HG02623 (cell line): ENCODE results near the gene RPS15.
A peak's percentile ranks its signal among the peaks of the same experiment; 100 is the strongest.

ENCODE experiments used
- ATAC-seq: cut with Tn5 transposase; IDR thresholded peaks from one replicate; pipeline ENCODE4 v1.9.1; 2021; ENCODE audit warnings: moderate library complexity; ENCODE audit not compliant: unreplicated experiment

RPS15 gene

GRCh38 chr19:1401889-1402217 is 36.3 kb upstream of the RPS15 start:
- ATAC-seq = no peak

- no peak for ATAC-seq
These were observed 35.7 kb upstream of the RPS15 start for GRCh38 chr19:1402411-1403070.

- peak; percentile 79 for ATAC-seq
These were observed 31.2 kb upstream of the RPS15 start for GRCh38 chr19:1406774-1407527.

- ATAC-seq = peak; percentile 19
These were observed 30.5 kb upstream of the RPS15 start, which contains the start of gene DAZAP1 for GRCh38 chr19:1407528-1408299. TSS of gene DAZAP1 (plus strand) at chr19:1407586. CDS start at chr19:1407774, 188 bp downstream.

GRCh38 chr19:1408300-1409203 is 29.6 kb upstream of the RPS15 start:
- ATAC-seq = no peak

- ATAC-seq = no peak
These were observed 28.8 kb upstream of the RPS15 start for GRCh38 chr19:1409204-1410005.

- ATAC-seq = no peak
These were observed 27.9 kb upstream of the RPS15 start for GRCh38 chr19:1410136-1410786.

- no peak for ATAC-seq
These were observed 27.4 kb upstream of the RPS15 start for GRCh38 chr19:1410789-1411188.

- no peak for ATAC-seq
These were observed 26.7 kb upstream of the RPS15 start for GRCh38 chr19:1411255-1412191.

GRCh38 chr19:1412323-1412923 is 25.8 kb upstream of the RPS15 start:
- ATAC-seq = no peak

- no peak for ATAC-seq
These were observed 25.0 kb upstream of the RPS15 start for GRCh38 chr19:1412995-1413800.

GRCh38 chr19:1416014-1416841 is 22.0 kb upstream of the RPS15 start:
- ATAC-seq = no peak

GRCh38 chr19:1417145-1417544 is 21.1 kb upstream of the RPS15 start:
- no peak for ATAC-seq

GRCh38 chr19:1417681-1418495 is 20.3 kb upstream of the RPS15 start:
- no peak for ATAC-seq

- ATAC-seq = no peak
These were observed 19.8 kb upstream of the RPS15 start for GRCh38 chr19:1418496-1418775.
